ENCODE data around the gene SBSN.
A peak's percentile ranks its signal among the peaks of the same experiment; 100 is the strongest.

SBSN gene, protein sequence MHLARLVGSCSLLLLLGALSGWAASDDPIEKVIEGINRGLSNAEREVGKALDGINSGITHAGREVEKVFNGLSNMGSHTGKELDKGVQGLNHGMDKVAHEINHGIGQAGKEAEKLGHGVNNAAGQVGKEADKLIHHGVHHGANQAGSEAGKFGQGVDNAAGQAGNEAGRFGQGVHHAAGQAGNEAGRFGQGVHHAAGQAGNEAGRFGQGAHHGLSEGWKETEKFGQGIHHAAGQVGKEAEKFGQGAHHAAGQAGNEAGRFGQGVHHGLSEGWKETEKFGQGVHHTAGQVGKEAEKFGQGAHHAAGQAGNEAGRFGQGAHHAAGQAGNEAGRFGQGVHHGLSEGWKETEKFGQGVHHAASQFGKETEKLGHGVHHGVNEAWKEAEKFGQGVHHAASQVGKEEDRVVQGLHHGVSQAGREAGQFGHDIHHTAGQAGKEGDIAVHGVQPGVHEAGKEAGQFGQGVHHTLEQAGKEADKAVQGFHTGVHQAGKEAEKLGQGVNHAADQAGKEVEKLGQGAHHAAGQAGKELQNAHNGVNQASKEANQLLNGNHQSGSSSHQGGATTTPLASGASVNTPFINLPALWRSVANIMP

DNA sequence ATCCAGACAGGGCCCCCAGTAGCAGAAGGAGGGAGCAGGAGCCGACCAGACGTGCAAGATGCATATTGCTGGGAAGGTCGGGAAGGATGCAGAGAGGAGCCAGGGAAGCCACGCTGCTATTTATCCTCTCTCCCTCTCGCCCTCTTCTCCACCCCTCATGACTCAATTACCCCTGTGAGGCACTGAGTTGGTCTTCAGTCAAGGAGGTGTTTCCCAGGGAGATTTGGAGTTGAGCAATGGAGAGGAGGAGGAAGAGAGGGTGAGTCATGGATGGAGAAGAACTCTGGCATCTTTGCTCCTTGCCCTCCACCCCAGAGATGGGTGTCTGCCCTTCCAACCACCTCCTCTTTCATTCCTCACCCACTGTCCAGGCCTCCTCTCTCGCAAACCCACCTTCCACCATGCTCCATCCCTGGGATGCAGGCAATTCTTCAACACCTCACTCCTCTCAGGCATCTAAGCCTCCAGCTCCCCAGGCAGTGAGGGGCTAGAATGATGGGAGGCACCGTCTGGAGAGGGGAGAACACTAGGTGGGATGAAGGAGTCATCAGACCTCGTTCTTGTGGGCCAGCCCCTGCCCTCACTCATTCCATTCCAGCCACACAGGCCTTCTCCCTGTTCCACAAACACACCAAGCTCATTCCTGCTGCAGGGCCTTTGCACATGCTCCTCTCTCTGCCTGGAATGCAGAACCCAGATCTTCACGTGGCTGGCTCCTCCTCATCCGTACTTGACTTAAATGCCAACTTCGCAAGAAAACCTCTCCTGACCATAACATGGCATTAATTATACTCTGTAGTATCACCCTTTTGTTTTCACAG is at the start of gene SBSN:
SBSN (minus strand) TSS at position 94 of the 821 bp plus-strand sequence; CDS start at position 64, 30 bp downstream.
- no peak for DNase-seq

DNA sequence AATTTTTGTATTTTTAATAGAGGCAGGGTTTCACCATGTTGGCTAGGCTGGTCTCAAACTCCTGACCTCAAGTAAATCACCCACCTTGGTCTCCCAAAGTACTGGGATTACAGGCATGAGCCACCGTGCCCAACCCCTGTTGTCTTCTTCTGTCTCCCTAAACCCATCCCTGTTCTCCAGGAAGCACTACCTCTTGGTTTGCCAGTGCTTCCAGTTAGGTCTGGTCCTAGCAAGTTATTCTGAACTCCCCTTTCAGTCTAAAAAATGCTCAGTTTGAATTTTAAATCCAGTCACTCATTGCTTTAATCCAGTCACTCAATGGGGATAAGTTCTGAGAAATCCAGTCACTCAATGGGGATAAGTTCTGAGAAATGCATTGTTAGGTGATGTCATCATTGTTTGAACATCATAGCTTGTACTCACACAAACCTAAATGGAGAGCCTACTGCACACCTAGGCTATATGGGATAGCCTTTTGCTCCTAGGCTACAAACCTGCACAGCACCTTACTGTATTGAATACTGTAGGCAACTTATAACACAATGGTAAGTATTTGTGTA is 43.4 kb upstream of the SBSN start:
- no peak for DNase-seq

DNA sequence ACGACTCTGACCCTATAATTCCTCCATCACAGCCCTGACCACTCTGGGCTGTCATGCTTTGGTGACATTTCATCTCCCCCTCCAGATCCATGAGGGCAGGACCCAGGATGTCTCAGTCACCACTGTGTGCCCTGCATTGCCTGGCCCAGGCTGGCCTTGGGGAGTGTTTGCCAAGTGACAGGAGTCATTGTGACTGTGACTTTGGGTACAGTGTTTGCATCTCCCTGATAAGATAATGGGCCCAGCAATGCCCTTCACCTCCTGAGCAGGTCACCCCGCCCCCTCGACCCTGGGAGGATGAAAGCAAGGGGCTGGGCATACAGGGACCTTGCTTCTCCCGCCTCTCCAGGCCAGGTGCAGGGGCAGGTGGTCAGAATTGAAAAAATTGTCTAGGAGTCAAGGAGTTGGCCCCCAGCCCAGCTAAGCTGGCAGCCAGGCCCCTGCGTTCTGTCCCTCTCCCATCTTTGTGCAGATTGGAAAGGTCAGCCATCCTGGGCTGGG is 41.2 kb upstream of the SBSN start:
- DNase-seq = no peak

DNA sequence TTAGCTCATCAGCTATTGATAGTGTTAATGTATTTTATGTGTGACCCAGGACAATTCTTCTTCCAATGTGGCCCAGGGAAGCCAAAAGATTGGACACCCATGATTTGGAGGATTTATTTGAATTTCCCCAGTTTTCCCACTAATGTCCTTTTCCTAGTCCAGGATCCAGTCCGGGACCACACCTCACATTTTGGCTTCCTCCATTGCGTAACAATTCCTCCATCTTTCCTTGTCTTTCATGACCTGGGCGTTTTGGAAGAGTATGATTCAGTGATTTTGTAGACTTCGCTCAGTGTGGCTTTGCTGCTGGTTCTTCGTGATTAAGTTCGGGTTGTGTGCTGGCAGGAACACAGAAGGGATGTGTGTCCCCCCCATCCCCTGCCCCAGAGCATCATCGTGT is 38.6 kb upstream of the SBSN start:
- DNase-seq = no peak

DNA sequence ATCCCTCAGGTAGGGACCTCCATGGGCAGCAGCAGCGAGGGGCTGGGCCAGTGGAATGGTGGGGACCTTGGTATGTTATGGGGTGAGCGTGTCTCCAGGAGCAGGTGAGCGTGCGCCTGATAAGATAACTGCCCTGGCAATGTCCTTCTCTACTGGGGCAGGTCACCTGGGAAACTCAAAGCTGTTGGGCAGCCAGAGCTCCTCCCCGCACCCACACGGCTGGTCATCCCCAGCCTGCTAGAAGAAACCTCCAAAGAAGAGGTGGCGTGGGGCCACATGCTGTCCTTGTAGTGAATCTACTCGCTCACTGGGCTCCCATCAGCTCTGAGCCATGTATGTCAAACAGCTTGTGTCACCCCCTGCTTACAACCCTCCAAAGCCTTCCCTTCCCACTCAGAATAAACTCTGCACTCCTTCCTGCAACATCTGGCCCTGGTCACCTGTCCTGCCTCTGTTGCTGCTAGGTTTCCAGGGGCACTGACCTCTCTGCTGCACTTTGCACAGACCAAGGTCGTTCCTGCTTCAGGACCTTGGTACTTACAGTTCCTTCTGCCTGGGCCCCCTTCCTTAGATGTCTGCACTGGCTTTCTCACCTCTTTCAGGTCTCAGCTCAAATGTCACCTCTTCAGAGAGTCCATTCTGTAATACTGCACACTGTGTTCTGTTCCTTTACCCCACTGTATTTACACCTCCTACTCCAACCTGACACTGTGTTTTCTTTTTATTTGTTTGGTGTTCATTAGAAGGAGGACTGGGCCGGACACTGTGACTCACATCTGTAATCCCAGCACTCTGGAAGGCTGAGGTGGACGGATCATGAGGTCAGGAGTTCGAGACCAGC is 37.1 kb upstream of the SBSN start:
- DNase-seq = no peak

DNA sequence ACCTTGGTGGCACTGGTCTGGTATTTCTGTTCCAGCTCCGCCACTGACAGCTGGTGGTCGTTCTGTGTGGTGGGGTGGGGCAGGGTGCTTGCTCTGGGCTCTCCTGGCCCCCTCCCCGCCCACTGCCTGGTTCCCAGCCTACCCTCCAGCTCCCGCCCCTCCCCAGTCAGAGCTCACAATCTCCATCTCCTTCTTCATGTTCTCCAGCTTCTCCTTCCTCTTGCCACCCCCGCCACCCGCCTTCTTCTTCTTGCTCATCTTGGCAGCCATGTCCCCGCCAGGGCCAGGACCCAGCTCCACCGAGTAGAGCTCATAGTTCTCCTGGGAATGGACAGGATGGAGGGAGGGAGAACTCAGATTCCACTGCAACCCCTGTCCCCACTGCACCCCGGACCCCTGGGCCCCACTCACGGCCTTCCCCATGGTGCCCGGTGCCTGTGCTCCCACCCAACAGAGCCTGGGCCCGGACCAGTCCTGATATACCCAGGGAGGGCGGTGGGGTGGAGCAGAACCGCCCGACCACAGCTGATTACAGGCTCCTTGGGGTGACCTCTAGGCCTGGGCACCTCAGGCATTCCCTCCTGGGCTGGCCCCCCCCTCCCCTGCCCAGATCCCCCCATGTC is 35.2 kb upstream of the SBSN start, which contains the start of gene ATP4A:
ATP4A (minus strand) TSS at position 452 of the 623 bp plus-strand sequence; CDS start at position 423, 29 bp downstream.
- DNase-seq = no peak

DNA sequence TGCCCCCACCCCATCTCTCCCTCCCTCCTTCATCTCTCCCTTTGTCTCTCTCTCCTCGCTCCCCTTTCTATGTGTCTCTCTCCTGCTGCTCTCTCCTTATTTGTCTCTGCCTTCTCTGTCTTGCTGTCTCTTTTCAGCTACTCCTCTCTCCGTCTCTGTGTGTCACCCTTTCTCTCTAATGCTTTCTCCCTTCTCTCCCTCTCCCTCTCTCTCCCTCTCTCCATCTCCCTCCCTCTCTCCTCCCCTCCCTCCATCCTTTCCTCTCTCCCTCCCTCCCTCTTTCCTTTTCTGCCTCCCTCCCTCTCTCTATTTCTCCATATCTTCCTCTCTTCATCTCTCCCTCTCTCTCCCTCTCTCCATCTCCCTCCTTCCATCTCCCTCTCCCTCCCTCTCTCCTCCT is 34.7 kb upstream of the SBSN start:
- DNase-seq = no peak

DNA sequence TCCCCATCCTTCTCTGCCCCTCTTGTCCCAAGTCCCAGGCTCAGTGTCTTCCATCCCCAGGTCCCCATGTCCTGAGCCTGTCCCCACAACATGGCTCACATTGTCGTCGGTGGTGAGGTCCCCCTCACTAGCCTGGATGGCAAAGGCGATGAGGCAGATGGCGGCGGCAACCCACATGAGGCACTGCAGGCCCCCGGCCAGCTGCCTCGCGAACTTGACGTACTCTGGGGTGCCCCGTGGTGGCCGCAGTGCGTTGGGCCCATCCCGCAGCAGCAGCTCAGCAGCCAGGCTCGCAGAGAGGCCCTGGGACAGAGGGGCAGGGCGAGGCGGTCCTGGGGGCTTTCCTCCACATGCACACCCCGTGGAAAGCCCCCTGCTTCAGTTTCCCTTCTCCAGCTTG is 34.2 kb upstream of the SBSN start:
- no peak for DNase-seq

DNA sequence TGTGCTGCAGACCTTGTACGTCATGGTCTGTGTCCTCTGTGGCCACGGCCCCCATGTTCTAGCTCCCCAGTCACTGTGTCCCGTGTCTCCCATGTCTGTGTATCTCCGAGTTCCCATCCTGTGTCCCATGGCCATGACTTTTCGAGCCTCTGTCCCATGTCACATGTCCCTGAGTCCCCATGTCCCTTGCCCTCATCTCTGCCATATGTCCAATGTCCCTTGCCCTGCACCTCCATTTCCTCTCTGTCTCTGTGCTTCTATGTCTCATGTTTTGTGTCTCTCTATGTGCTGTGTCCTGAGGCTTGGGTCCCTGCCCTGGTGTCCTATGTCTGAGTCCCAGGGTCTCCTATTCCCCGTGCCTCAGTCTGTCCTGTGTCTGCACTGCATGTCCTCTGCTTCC is 33.3 kb upstream of the SBSN start:
- DNase-seq = no peak

DNA sequence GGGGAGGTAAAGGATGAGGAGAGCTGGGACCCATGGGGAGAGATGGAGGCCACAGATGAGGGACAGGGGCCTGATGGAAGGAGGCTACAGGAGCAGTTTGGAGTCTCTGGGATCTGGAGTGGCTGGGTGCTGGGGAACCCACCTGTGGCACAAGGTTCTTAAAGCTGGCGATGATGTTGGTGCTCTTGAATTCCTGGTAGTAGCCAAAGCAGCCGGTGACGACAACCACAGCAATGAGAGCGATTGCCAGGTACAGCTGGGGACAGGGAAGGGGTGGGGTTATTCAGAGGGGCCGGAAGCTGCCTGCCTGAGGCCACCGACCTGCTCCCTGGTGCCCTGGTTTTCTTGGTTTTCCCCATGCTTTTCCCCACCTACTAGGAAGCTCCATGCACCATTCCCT is 32.6 kb upstream of the SBSN start:
- DNase-seq = no peak

DNA sequence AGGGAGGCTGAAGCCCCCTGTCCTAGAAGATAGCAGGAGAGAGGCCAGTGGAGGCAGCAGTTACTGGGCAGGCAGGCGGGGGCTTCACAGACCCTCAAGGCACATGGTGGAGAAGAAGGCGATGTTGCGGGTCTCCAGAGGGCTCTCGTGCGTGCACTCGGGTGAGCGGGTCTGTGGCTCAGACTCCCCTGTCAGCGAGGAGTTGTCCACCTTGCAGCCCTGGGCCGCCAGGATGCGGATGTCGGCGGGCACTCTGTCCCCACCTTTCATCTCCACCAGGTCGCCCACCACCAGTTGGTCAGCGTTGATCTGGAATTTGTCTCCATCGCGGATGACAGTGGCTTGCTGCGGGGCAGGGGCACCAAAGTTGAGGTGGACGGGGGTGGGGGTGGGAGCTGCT is 32.2 kb upstream of the SBSN start:
- no peak for DNase-seq

DNA sequence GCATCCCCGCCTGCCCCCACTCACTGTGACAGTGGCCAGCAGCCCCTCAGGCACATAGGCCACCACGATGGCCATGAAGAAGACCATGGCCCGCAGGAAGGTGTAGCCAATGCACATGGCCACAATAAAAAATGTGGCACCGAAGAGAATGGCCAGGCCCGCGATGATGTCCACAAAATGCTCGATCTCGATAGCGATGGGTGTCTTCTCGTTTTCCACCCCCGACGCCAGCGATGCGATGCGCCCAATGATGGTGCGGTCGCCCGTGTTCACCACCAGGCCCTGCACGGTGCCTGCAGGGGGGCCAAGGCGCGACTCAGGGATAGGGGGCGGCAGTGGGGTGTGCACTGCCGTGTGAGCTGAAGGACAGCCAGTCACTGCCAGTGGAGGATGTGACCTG is 31.7 kb upstream of the SBSN start:
- DNase-seq = no peak

DNA sequence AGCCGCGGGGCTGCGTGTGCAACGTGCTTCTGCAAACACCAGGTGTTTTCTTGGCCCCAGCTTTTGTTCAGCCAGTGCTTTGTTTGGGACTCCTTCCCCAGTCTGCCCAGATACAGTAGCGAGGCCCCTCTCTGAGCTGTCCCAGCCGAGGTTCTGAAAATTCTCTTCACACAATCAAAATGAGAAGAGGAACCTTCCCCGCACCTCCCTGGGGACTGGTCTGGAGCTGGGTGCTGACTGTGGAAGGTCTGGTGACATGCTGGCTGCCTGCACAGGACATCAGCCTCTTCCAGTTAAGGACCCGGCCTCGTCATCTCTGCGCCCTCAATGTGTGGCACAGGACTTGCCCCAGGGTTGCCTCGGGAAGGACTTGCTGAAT is 31.2 kb upstream of the SBSN start:
- DNase-seq = no peak

DNA sequence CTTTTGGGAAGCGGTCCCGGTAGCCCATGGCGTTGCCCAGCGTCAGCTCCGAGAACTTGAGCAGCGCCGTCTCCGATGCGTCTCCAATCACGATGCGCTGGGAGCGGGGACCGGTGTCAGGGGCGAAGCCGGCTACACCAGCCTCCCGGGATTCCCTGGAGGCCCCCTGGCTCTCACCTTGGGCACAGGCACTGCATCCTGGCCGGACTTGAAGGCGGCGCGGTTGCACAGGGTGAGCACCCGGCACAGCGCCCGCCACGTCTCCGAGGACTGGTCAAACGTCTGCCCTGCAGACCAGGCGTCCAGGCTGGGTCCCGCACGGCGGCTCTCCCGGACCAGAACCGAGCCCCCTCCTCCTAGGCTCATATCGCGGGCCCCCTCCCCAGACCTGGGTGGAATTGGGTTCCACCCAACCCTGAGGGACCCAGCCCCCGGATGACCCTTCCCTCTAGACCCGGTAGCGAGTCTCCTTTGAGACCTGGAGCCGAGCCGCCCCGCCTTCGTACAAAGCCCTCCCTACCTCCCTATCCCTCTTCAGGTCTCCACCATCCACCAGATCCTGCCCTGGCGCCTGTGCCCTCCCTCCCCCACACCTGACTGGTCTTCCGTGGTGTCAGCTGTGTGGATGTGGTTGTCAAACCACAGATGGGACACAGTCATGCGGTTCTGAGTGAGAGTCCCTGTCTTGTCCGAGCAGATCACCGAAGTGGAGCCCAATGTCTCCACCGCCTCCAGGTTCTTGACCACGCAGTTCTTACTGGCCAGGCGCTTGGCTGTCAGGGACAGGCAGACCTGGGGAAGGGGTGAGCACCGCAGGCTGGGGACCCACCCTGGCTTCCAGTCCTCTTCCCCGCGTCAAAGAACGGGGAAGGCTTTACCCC is 30.5 kb upstream of the SBSN start:
- DNase-seq = no peak

DNA sequence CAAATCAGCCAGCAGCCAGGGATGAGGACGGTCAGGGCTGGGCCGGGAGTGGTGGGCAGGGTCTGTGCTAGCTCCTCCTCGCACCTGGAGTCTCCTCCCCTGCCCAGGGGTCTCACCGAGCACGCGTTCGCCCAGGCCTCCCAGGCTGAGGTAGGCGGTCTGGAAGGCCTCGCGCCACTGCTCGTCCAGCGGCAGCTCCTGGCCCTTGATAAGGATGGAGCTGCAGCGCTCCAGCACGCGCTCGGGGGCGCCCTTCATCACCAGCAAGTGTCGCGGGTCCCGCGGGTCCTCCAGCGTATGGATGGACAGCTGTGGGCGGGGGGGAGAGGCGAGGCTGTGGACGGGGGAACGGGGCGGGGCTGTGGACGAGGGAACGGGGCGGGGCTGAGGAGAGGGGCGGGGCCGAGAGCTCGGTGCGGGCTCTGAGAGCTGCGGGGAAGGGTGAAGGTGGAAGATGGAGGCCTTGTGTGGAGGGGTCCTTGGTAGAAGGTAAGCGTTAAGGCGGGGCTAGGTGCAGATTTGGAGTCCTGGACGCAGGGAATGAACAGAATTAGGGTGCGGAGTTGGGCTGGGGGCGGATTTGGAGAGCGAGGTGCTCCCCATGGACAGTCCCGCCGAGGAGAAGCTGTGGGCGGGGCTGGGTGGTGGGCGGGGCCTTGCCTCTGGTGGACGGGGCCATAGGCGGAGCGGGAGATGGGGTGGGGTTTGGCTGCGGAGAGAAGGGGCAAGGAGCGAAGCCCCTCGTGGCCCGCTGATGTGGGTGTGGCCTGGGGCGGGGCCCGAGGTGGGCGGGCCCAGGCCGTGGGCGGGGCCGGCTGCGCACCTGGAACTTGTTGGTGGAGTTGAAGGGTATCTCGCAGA is 29.7 kb upstream of the SBSN start:
- DNase-seq = peak; percentile 82

DNA sequence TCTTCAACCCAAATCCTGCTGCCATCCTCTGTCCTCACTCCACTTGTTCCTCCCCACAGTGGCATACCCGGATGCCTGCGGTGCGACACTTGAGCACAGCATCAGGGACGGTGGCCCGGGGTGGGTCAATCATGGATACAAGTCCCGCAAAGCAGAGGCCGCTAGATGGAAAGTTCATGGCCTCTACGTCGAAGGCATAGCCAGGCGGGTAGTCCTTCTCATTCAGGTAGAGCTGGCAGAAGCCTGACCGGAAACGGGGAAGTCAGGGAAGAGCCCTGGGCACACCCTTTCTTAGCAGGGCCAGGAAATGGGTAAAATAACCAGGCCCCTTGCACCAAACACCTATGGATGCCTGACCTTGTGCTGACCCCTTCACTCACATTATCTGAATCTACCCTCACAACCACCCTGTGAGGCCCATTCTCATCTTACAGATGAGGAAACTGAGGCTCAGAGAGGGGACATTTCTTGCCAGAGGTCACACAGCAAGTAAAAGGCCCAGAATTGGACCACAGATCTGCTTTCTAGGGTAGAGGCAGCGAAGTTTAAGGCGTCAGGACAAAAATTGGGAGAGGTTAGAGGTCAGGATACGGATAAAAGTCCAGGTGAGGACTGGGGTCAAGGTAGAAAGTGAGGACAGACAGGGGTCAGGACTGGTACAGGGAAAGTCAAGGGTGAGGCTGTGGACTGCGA is 28.9 kb upstream of the SBSN start:
- DNase-seq = no peak

DNA sequence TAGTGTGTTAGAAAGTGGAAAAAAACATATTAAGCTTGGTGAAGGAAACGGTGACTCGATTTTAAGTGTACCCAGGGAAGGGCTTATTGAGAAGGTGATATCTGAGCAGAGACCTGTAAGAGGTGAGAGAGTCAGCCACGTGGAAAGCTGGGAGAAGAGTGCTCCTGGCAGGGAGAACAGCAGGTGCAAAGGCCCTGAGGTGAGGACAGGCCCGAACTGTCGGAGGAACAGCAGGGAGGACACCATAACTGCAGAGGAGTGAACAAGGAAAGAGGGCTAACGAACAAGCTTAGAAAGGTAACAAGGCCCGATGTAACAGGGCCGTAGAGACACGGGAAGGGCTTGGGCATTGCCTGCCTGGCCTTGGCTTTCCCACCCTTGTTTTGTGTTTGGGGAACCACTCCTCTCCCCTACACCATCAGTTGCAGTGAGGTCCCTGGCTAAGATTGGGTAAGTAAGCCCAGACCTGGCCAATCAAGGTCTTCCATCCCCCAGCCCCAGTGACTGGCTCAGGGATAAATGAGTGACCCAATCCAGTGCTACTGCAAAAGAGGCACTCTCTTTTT is 28.0 kb upstream of the SBSN start:
- DNase-seq = no peak

DNA sequence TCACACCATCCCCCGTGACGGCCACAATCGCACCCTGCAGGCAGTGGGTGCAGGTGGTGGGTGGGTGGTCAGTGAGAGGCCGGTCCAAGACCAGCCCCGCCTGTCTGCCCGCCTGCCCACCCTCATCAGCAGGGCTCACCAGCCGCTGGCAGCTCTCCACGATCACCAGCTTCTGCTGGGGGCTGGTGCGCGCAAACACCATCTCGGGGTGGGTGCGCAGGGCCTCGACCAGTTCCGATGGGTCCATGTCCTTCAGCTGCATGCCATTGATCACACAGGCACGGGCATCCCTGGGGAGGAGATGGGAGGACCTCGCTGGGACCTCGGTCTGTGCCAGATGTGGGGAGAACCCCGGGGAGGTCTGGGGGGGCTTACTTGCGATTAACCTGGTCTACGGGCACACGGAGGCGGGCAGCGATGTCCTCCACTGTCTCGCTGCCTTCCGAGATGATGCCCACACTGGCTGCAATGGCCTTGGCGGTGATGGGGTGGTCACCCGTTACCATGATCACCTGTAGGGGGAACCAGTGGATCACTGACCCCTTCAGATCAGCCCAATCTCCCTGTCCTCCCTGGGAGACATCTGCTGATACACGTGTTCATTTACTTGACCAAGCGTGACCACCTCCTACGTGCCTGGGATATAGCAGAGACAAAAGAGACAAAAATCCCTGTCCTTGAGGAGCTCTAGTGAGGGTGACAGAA is 27.3 kb upstream of the SBSN start:
- no peak for DNase-seq

Data from activated CD8-positive, alpha-beta memory T cell treated with anti-CD3 and anti-CD28 coated beads for 24 hours (primary cell).